T-helper 17 cell (primary cell): ENCODE data around the gene SPRING1. TPM values are rescaled to one million over a fixed set of nuclear protein-coding genes. Genes with fewer than 3 reads are reported as not detected.

Experiments
- ATAC-seq: fragments of 150-1000 bp; cut with Tn5 transposase; 2 replicates; pipeline ENCODE4 v1.10.0; 2021; ENCODE audit warnings: mild to moderate bottlenecking, moderate library complexity
- DNase-seq, 3 donors: peaks; one replicate each; pipeline versions ENCODE4 v3.0.0 to v3.0.0-alpha.2; 2020 to 2021
- H3K9me3 ChIP-seq: one replicate; pipeline ENCODE4 v1.7.0; 2013; ENCODE audit warnings: low read length, mild to moderate bottlenecking; ENCODE audit not compliant: control insufficient read depth, poor library complexity, severe bottlenecking
- H3K27ac Mint-ChIP-seq: one replicate; pipeline ENCODE4 v1.8.0; 2022; ENCODE audit warnings: mild to moderate bottlenecking, moderate library complexity, mixed read lengths
- H3K27me3 Mint-ChIP-seq: one replicate; pipeline ENCODE4 v1.8.0; 2022; ENCODE audit warnings: mixed read lengths
- H3K36me3 Mint-ChIP-seq: one replicate; pipeline ENCODE4 v1.8.0; 2022; ENCODE audit warnings: low read depth, mixed read lengths
- H3K4me1 Mint-ChIP-seq: one replicate; pipeline ENCODE4 v1.8.0; 2022; ENCODE audit warnings: mild to moderate bottlenecking, mixed read lengths
- H3K4me3 Mint-ChIP-seq: one replicate; pipeline ENCODE4 v1.8.0; 2022; ENCODE audit warnings: mild to moderate bottlenecking, moderate library complexity, mixed read lengths
- total RNA-seq, 4 donors: library from RNA in 2 of 4; stranded (reverse) in 2 of 4; gene quantifications; one replicate each; pipeline ENCODE4 v1.2.3 and lab custom pipeline; 2022 to 2026

The SPRING1 gene
- total RNA-seq, 2 donors from 2014 or later: 17.2 to 18.5 TPM

- H3K27me3 Mint-ChIP-seq: no peaks in the 10 kb centered on the region
- no peak overlapping the region for H3K4me3 Mint-ChIP-seq
- no peak for DNase-seq
- no peaks in the 10 kb centered on the region for H3K9me3 ChIP-seq
- ATAC-seq: no peak
- no peaks in the 10 kb centered on the region for H3K36me3 Mint-ChIP-seq
- no peak overlapping the region for H3K27ac Mint-ChIP-seq
- peaks cover 13% of the 10 kb centered on the region for H3K4me1 Mint-ChIP-seq
These were observed 27.3 kb downstream of the SPRING1 start for GRCh38 chr12:116710370-116711150.

GRCh38 chr12:116709768-116710167 lies 28.1 kb downstream of the SPRING1 start:
- H3K27ac Mint-ChIP-seq: no peak overlapping the region
- H3K36me3 Mint-ChIP-seq: no peaks in the 10 kb centered on the region
- ATAC-seq: no peak

GRCh38 chr12:116708826-116709756 lies 28.8 kb downstream of the SPRING1 start:
- Mint-ChIP-seq H3K27ac (peak overlapping the region; percentile 67), H3K4me1 (peaks cover 13% of the 10 kb centered on the region), H3K27me3 (no peaks in the 10 kb centered on the region), H3K36me3 (no peaks in the 10 kb centered on the region), H3K4me3 (peak overlapping the region; percentile 80)
- ATAC-seq: peak; percentile 86
- peak in 1 of 3 donors; percentile 18 for DNase-seq
- no peaks in the 10 kb centered on the region for H3K9me3 ChIP-seq

More at GRCh38 chr12:116709768-116710167, 28.1 kb downstream of the SPRING1 start:
- no peaks in the 10 kb centered on the region for H3K9me3 ChIP-seq
- H3K27me3 Mint-ChIP-seq: no peaks in the 10 kb centered on the region
- no peak for DNase-seq
- no peak overlapping the region for H3K4me3 Mint-ChIP-seq
- H3K4me1 Mint-ChIP-seq: peaks cover 13% of the 10 kb centered on the region

- H3K9me3 ChIP-seq: no peaks in the 10 kb centered on the region
- no peak for DNase-seq
- peaks cover 2% of the 10 kb centered on the region for H3K36me3 Mint-ChIP-seq
- no peak for ATAC-seq
- peaks cover 6% of the 10 kb centered on the region for H3K27me3 Mint-ChIP-seq
- H3K4me3 Mint-ChIP-seq: no peak overlapping the region
- peaks cover 16% of the 10 kb centered on the region for H3K4me1 Mint-ChIP-seq
- H3K27ac Mint-ChIP-seq: no peak overlapping the region
These were observed 30.1 kb downstream of the SPRING1 start for GRCh38 chr12:116707751-116708150.

- peaks cover 6% of the 10 kb centered on the region for H3K27me3 Mint-ChIP-seq
- H3K9me3 ChIP-seq: no peaks in the 10 kb centered on the region
- peak; percentile 79 for ATAC-seq
- H3K36me3 Mint-ChIP-seq: peaks cover 2% of the 10 kb centered on the region
- peak; percentile 35 to 57 (median 39) for DNase-seq
- H3K4me3 Mint-ChIP-seq: no peak overlapping the region
- H3K4me1 Mint-ChIP-seq: peaks cover 3% of the 10 kb centered on the region
- no peak overlapping the region for H3K27ac Mint-ChIP-seq
These were observed 34.6 kb downstream of the SPRING1 start for GRCh38 chr12:116703214-116703795.

GRCh38 chr12:116701432-116701831 lies 36.4 kb downstream of the SPRING1 start:
- no peak for ATAC-seq
- H3K36me3 Mint-ChIP-seq: peaks cover 2% of the 10 kb centered on the region
- no peak overlapping the region for H3K27ac Mint-ChIP-seq
- peaks cover 9% of the 10 kb centered on the region for H3K27me3 Mint-ChIP-seq
- H3K9me3 ChIP-seq: no peaks in the 10 kb centered on the region
- H3K4me1 Mint-ChIP-seq: peaks cover 3% of the 10 kb centered on the region
- no peak for DNase-seq
- no peak overlapping the region for H3K4me3 Mint-ChIP-seq

- peaks cover 6% of the 10 kb centered on the region for H3K36me3 Mint-ChIP-seq
- H3K4me3 Mint-ChIP-seq: no peak overlapping the region
- peaks cover 19% of the 10 kb centered on the region for H3K27me3 Mint-ChIP-seq
- DNase-seq: no peak
- no peaks in the 10 kb centered on the region for H3K9me3 ChIP-seq
- peaks cover 8% of the 10 kb centered on the region for H3K4me1 Mint-ChIP-seq
- ATAC-seq: no peak
- no peak overlapping the region for H3K27ac Mint-ChIP-seq
These were observed 37.8 kb downstream of the SPRING1 start for GRCh38 chr12:116700066-116700465.

- Mint-ChIP-seq H3K4me1 (peaks cover 9% of the 10 kb centered on the region), H3K27ac (no peak overlapping the region), H3K36me3 (peaks cover 9% of the 10 kb centered on the region), H3K27me3 (peaks cover 33% of the 10 kb centered on the region), H3K4me3 (no peak overlapping the region)
- DNase-seq (no peak), ATAC-seq (no peak)
- no peaks in the 10 kb centered on the region for H3K9me3 ChIP-seq
These were observed 39.3 kb downstream of the SPRING1 start for GRCh38 chr12:116698554-116699075.

- Mint-ChIP-seq H3K4me1 (peaks cover 7% of the 10 kb centered on the region), H3K4me3 (no peak overlapping the region), H3K27ac (no peak overlapping the region), H3K36me3 (peaks cover 6% of the 10 kb centered on the region), H3K27me3 (peaks cover 33% of the 10 kb centered on the region)
- no peaks in the 10 kb centered on the region for H3K9me3 ChIP-seq
- ATAC-seq: no peak
- no peak for DNase-seq
These were observed 39.8 kb downstream of the SPRING1 start for GRCh38 chr12:116698116-116698515.

- H3K27ac Mint-ChIP-seq: no peak overlapping the region
- H3K4me3 Mint-ChIP-seq: no peak overlapping the region
- peaks cover 9% of the 10 kb centered on the region for H3K4me1 Mint-ChIP-seq
- no peaks in the 10 kb centered on the region for H3K9me3 ChIP-seq
- peaks cover 6% of the 10 kb centered on the region for H3K36me3 Mint-ChIP-seq
- peaks cover 36% of the 10 kb centered on the region for H3K27me3 Mint-ChIP-seq
- no peak for DNase-seq
- no peak for ATAC-seq
These were observed 40.2 kb downstream of the SPRING1 start for GRCh38 chr12:116697716-116698115.

GRCh38 chr12:116697305-116697704 lies 40.6 kb downstream of the SPRING1 start:
- no peaks in the 10 kb centered on the region for H3K9me3 ChIP-seq
- no peak for ATAC-seq
- Mint-ChIP-seq H3K27me3 (peaks cover 40% of the 10 kb centered on the region), H3K36me3 (peaks cover 6% of the 10 kb centered on the region), H3K4me3 (no peak overlapping the region), H3K27ac (no peak overlapping the region), H3K4me1 (peaks cover 11% of the 10 kb centered on the region)
- DNase-seq: no peak

- Mint-ChIP-seq H3K27me3 (peaks cover 55% of the 10 kb centered on the region), H3K4me1 (peaks cover 11% of the 10 kb centered on the region), H3K36me3 (peaks cover 8% of the 10 kb centered on the region), H3K27ac (no peak overlapping the region), H3K4me3 (no peak overlapping the region)
- DNase-seq: no peak
- H3K9me3 ChIP-seq: no peaks in the 10 kb centered on the region
- no peak for ATAC-seq
These were observed 42.5 kb downstream of the SPRING1 start for GRCh38 chr12:116695464-116695725.
